ENCODE results near the gene BTNL9. TPM values are rescaled to one million over a fixed set of nuclear protein-coding genes. Genes with fewer than 3 reads are reported as not detected.
"Not testable (repeated sequence)": the region's sequence is repeated elsewhere in the genome, so short reads cannot be mapped to it uniquely, and the experiment has no call there.

Gene BTNL9
- polyA plus RNA-seq, 3 donors: 25.3 to 467 (median 187) TPM

GRCh38 chr5:181088289-181088688, 48.2 kb downstream of the BTNL9 start:
- WGBS, 3 donors: 56 to 69% (median 63%) methylated on average over 10 of the region's 10 CpGs
- H3K27ac ChIP-seq (ENCODE audit: low read depth, low read length): no peak overlapping the region

- 52 to 64% (median 64%) methylated on average over 7 of the region's 7 CpGs for WGBS, 3 donors
- H3K27ac ChIP-seq (ENCODE audit: low read depth, low read length): no peak overlapping the region
Measured at GRCh38 chr5:181092428-181092827, 52.4 kb downstream of the BTNL9 start.

GRCh38 chr5:181095162-181095561, 55.1 kb downstream of the BTNL9 start:
- WGBS, 3 donors: 29 to 80% (median 77%) methylated on average over 1 to 3 of the region's 3 CpGs
- not testable (repeated sequence) for H3K27ac ChIP-seq (ENCODE audit: low read depth, low read length)

GRCh38 chr5:181096721-181097382, 56.8 kb downstream of the BTNL9 start:
- H3K27ac ChIP-seq (ENCODE audit: low read depth, low read length): not testable (repeated sequence)
- no CpG with 5 or more reads among the region's 26 CpGs for WGBS, 3 donors

- WGBS, 3 donors: no CpG with 5 or more reads among the region's 26 CpGs
- H3K27ac ChIP-seq (ENCODE audit: low read depth, low read length): not testable (repeated sequence)
Measured at GRCh38 chr5:181097383-181097753, 57.3 kb downstream of the BTNL9 start.

GRCh38 chr5:181097759-181098491, 57.9 kb downstream of the BTNL9 start:
- not testable (repeated sequence) for H3K27ac ChIP-seq (ENCODE audit: low read depth, low read length)
- WGBS, 3 donors: no CpG with 5 or more reads among the region's 56 CpGs

- H3K27ac ChIP-seq (ENCODE audit: low read depth, low read length): no peak overlapping the region
- WGBS, 3 donors: 16 to 27% (median 24%) methylated on average over 18 to 21 of the region's 22 CpGs
Measured at GRCh38 chr5:181098762-181099601, 58.9 kb downstream of the BTNL9 start.

- WGBS, 3 donors: 52 to 58% (median 54%) methylated on average over 11 of the region's 11 CpGs
- no peak overlapping the region for H3K27ac ChIP-seq (ENCODE audit: low read depth, low read length)
Measured at GRCh38 chr5:181099602-181100086, 59.6 kb downstream of the BTNL9 start.

- no peak overlapping the region for H3K27ac ChIP-seq (ENCODE audit: low read depth, low read length)
- 3 to 5% (median 5%) methylated on average over 51 to 60 of the region's 62 CpGs for WGBS, 3 donors
Measured at GRCh38 chr5:181100121-181100875, 60.2 kb downstream of the BTNL9 start.

- WGBS, 3 donors: 0 to 2% methylated on average over 2 to 11 of the region's 54 CpGs; no CpG with 5 or more reads in 1 of the 3 donors
- H3K27ac ChIP-seq (ENCODE audit: low read depth, low read length): not testable (repeated sequence)
Measured at GRCh38 chr5:181101030-181101641, 61.1 kb downstream of the BTNL9 start.

- not testable (repeated sequence) for H3K27ac ChIP-seq (ENCODE audit: low read depth, low read length)
- no CpG with 5 or more reads among the region's 30 CpGs for WGBS, 3 donors
Measured at GRCh38 chr5:181101930-181102674, 62.0 kb downstream of the BTNL9 start.

GRCh38 chr5:181104259-181104568, 64.1 kb downstream of the BTNL9 start:
- H3K27ac ChIP-seq (ENCODE audit: low read depth, low read length): not testable (repeated sequence)
- WGBS, 3 donors: 6 to 11% (median 8%) methylated on average over 5 of the region's 5 CpGs

- WGBS, 3 donors: 31 to 61% (median 59%) methylated on average over 12 to 20 of the region's 20 CpGs
- H3K27ac ChIP-seq (ENCODE audit: low read depth, low read length): not testable (repeated sequence)
Measured at GRCh38 chr5:181104606-181105390, 64.7 kb downstream of the BTNL9 start.

GRCh38 chr5:181105391-181106025, 65.4 kb downstream of the BTNL9 start:
- no peak overlapping the region for H3K27ac ChIP-seq (ENCODE audit: low read depth, low read length)
- WGBS, 3 donors: 46 to 72% (median 61%) methylated on average over 7 of the region's 7 CpGs

- WGBS, 3 donors: 72 to 74% (median 73%) methylated on average over 9 of the region's 9 CpGs
- no peak overlapping the region for H3K27ac ChIP-seq (ENCODE audit: low read depth, low read length)
Measured at GRCh38 chr5:181107699-181108098, 67.6 kb downstream of the BTNL9 start.

GRCh38 chr5:181108578-181109165, 68.6 kb downstream of the BTNL9 start:
- WGBS, 3 donors: 67 to 77% (median 70%) methylated on average over 14 of the region's 14 CpGs
- no peak overlapping the region for H3K27ac ChIP-seq (ENCODE audit: low read depth, low read length)
